Naive thymus-derived CD4-positive, alpha-beta T cell (primary cell): ENCODE data around the gene IFNA4. TPM values are rescaled to one million over a fixed set of nuclear protein-coding genes. Genes with fewer than 3 reads are reported as not detected.
"Not testable (repeated sequence)": the region's sequence is repeated elsewhere in the genome, so short reads cannot be mapped to it uniquely, and the experiment has no call there.

ENCODE experiments used
- ATAC-seq: fragments of 150-1000 bp; cut with Tn5 transposase; 2 replicates; pipeline ENCODE4 v1.10.0; 2021; ENCODE audit warnings: mild to moderate bottlenecking, moderate library complexity
- CTCF ChIA-PET: fragments of 350-600 bp; sonication (Branson Sonifier 250); formaldehyde crosslinking; loops from one replicate; lab custom pipeline; 2021; ENCODE audit warnings: antibody characterized with exemption; lab: Charles Lee
- POLR2A ChIA-PET: fragments of 350-600 bp; sonication (Branson Sonifier 250); formaldehyde crosslinking; loops from one replicate; lab custom pipeline; 2021; ENCODE audit warnings: antibody characterized with exemption, inconsistent platforms; lab: Charles Lee
- DNase-seq, 9 donors: peaks; one replicate each; pipeline versions ENCODE4 v3.0.0 to v3.0.0-alpha.2; 2020 to 2022; ENCODE audit warnings: mixed read lengths in 1 of 9
- H3K27ac ChIP-seq: one replicate; pipeline ENCODE4 v1.7.0; 2013; ENCODE audit warnings: mild to moderate bottlenecking, low read depth, low read length, moderate library complexity
- H3K27me3 ChIP-seq, 2 donors: one replicate each; pipeline ENCODE4 v1.7.0; 2013; ENCODE audit warnings: low read length in 2 of 2, mild to moderate bottlenecking in 2 of 2, moderate library complexity in 2 of 2; ENCODE audit not compliant: control insufficient read depth in 2 of 2, insufficient read depth in 2 of 2
- H3K36me3 ChIP-seq, 3 experiments: 1 replicate in 2 of 3; 2 replicates in 1 of 3; pipeline ENCODE4 v1.7.0; 2013; ENCODE audit warnings: low read length in 3 of 3, mild to moderate bottlenecking in 3 of 3, moderate library complexity in 1 of 3; ENCODE audit not compliant: insufficient read depth in 3 of 3, control insufficient read depth in 2 of 3
- H3K4me1 ChIP-seq, 2 donors: one replicate each; pipeline ENCODE4 v1.7.0; 2013; ENCODE audit warnings: low read length in 2 of 2, mild to moderate bottlenecking in 2 of 2, moderate library complexity in 1 of 2; ENCODE audit not compliant: control insufficient read depth in 2 of 2, insufficient read depth in 2 of 2
- H3K4me3 ChIP-seq: 2 replicates; pipeline ENCODE4 v1.7.0; 2013; ENCODE audit warnings: mild to moderate bottlenecking, low read length
- H3K9me3 ChIP-seq, 3 experiments: 1 replicate in 2 of 3; 2 replicates in 1 of 3; pipeline ENCODE4 v1.7.0; 2013; ENCODE audit warnings: low read length in 3 of 3; ENCODE audit not compliant: control insufficient read depth in 2 of 3
- H3K27ac Mint-ChIP-seq, 9 donors: one replicate each; pipeline ENCODE4 v1.8.0; 2020 to 2022; ENCODE audit warnings: mixed read lengths in 9 of 9, mild to moderate bottlenecking in 8 of 9, moderate library complexity in 5 of 9, inconsistent platforms in 2 of 9
- H3K27me3 Mint-ChIP-seq, 5 donors: one replicate each; pipeline ENCODE4 v1.8.0; 2021 to 2022; ENCODE audit warnings: mixed read lengths in 5 of 5, mild to moderate bottlenecking in 1 of 5
- H3K36me3 Mint-ChIP-seq, 5 donors: one replicate each; pipeline ENCODE4 v1.8.0; 2020 to 2022; ENCODE audit warnings: mixed read lengths in 5 of 5, mild to moderate bottlenecking in 3 of 5, inconsistent platforms in 1 of 5
- H3K4me1 Mint-ChIP-seq, 7 donors: one replicate each; pipeline ENCODE4 v1.8.0; 2020 to 2022; ENCODE audit warnings: mixed read lengths in 7 of 7, mild to moderate bottlenecking in 3 of 7, inconsistent platforms in 1 of 7
- H3K4me3 Mint-ChIP-seq, 10 donors: one replicate each; pipeline ENCODE4 v1.8.0; 2020 to 2022; ENCODE audit warnings: mild to moderate bottlenecking in 10 of 10, mixed read lengths in 10 of 10, moderate library complexity in 6 of 10, inconsistent platforms in 2 of 10
- H3K9me3 Mint-ChIP-seq, 11 donors: one replicate each; pipeline ENCODE4 v1.8.0; 2020 to 2022; ENCODE audit warnings: mixed read lengths in 11 of 11, mild to moderate bottlenecking in 4 of 11, inconsistent platforms in 1 of 11, moderate library complexity in 1 of 11
- intact Hi-C, 2 donors: fragments of 100-400 bp; cut with micrococcal nuclease; formaldehyde crosslinking; loops; one replicate each; pipeline ENCODE4 v1.15.1; 2023
- polyA plus RNA-seq, 2 donors: library from polyadenylated mRNA; unstranded; fragments of 300-500 nt; fragmentation: Illumina TruSeq; gene quantifications; one replicate each; pipeline ENCODE4 v1.2.3, GENCODE V29; 2021
- total RNA-seq, 6 experiments: library from RNA in 5 of 6; stranded (reverse) in 5 of 6; gene quantifications; 1 replicate in 5 of 6; 2 replicates in 1 of 6; pipeline ENCODE4 v1.2.3 and lab custom pipeline; 2021 to 2026

Gene IFNA4
- not detected for total RNA-seq
- not detected for polyA plus RNA-seq
- not detected for total RNA-seq (lab: John Stamatoyannopoulos, UW)

DNA sequence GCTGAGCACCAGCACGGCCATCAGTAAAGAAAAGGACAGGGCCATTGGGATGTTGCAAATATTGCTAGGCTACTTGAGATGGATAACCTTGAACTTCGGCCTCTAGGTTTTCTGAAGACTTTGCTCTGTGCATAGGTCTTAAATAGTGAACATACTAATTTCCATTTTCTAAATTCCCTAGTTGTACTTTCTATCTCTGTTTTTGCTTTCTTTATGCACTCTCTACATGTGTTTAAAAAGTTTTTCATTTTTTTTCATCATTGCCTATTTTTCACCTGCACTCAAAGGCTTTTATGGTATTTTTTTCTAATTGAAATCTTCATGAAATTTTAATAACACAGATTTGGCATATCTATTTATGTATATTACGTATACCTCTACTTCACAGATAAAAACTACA lies at the start of gene IFNA4:
IFNA4 (minus strand) TSS at position 101 of the 400 bp plus-strand sequence; CDS start at position 45, 56 bp downstream.
- H3K9me3 Mint-ChIP-seq, H3K36me3 Mint-ChIP-seq, H3K4me1 ChIP-seq, intact Hi-C loops, H3K27ac Mint-ChIP-seq, H3K4me3 Mint-ChIP-seq, H3K4me3 ChIP-seq, H3K36me3 ChIP-seq, DNase-seq, POLR2A ChIA-PET, ATAC-seq, H3K9me3 ChIP-seq, CTCF ChIA-PET, H3K27ac ChIP-seq, H3K27me3 ChIP-seq: not testable (repeated sequence)
- Mint-ChIP-seq H3K4me1 (peaks cover 5 to 17% (median 11%) of the 10 kb centered on the region in 7 donors), H3K27me3 (peaks cover 0 to 34% (median 0%) of the 10 kb centered on the region in 5 donors)

DNA sequence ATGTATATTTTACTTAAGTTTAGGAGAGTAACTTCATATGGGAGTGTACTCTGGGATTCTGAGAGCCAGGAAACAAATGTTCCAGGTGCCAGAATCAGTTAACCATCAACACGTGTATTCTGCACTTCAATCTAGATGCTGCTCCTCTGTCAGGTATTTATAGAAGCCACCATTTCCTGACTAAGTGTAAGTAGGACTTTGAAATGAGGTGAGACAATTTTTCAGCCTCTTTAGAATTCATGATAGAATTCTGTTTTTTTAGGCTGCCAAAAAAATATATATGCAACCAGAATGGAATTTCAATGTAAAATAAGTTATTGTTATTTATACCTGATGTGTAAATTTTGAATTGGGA lies 49.0 kb upstream of the IFNA4 start:
- peak in 1 of 9 donors; percentile 8 for DNase-seq
- ChIA-PET POLR2A (interaction anchor here (0.6 kb wide), 1 partner anchor 173 kb away, joined by 5 read pairs; no protein-coding TSS in a partner anchor), CTCF (interaction anchor here (0.8 to 1.9 kb wide), 8 partner anchors 16 to 552 kb away, joined by 3 to 10 read pairs (median 4); no protein-coding TSS in a partner anchor)
- not testable (repeated sequence) for H3K9me3 Mint-ChIP-seq, H3K4me3 ChIP-seq, H3K36me3 Mint-ChIP-seq, H3K27me3 ChIP-seq, H3K4me1 ChIP-seq, H3K27ac ChIP-seq, ATAC-seq, H3K9me3 ChIP-seq, H3K36me3 ChIP-seq
- Mint-ChIP-seq H3K27me3 (peaks cover 0 to 32% (median 5%) of the 10 kb centered on the region in 5 donors), H3K4me3 (peak overlapping the region in 7 of 10 donors; percentile 19 to 78 (median 60)), H3K27ac (peak overlapping the region in 2 of 9 donors; percentile 7 to 81), H3K4me1 (peaks cover 4 to 19% (median 12%) of the 10 kb centered on the region in 7 donors)
- intact Hi-C loops = loop anchor here in 1 of 2 donors (5.0 to 10.0 kb wide), 2 partner anchors 91 to 798 kb away; no protein-coding TSS in a partner anchor

DNA sequence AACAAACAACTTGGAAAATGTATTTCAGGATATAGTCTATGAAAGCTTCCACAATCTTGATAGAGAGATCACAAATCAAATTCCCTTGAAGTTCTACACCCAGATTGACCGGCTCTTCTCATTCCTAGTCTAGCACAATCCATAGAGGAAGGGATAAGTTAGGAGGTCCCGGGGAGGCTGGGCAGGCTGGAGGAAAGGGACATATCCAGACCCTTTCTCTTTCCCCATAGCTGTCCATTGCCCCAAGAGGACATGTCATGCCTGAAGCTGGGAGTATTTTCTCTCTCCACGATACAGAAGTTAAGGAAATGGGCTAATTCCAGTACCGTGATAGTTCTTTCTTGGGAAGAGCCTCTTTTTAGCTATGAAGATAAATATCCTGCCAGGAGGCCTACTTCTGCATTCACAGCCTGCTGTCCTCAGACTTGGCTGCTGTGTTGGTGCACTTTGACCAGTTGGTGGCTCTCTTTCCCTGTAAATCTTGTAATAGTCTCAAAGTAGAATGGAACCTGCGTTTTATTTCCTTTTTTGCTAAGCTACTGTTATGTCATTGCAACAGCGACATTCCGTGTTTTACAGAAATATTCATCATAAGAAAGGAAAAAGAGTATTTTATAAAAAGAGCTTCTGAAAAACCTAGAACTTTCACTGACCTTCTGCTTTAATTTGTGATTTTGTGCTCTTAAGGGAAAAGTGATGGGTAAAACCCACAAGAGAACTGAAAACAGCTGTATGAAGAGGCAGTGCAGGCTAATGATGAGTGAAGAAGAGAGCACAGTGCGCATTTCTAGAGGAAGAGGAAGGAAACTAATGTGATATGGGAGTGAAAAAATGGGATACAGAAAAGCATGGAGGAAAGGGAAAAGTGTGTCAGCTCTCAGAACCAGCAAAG lies 48.3 kb upstream of the IFNA4 start:
- H3K36me3 ChIP-seq, H3K27me3 ChIP-seq, H3K27ac ChIP-seq, H3K4me3 ChIP-seq, H3K4me1 ChIP-seq, H3K9me3 ChIP-seq, H3K36me3 Mint-ChIP-seq, H3K9me3 Mint-ChIP-seq: not testable (repeated sequence)
- peak overlapping the region in 9 of 10 donors; percentile 19 to 78 (median 60) for H3K4me3 Mint-ChIP-seq
- peaks cover 4 to 19% (median 12%) of the 10 kb centered on the region in 7 donors for H3K4me1 Mint-ChIP-seq
- peak in 7 of 9 donors; percentile 11 to 50 (median 34) for DNase-seq
- peaks cover 0 to 31% (median 5%) of the 10 kb centered on the region in 5 donors for H3K27me3 Mint-ChIP-seq
- peak; percentile 85 for ATAC-seq
- intact Hi-C loops = loop anchor here (1.0 to 10.0 kb wide), 7 partner anchors 92 to 1217 kb away; no protein-coding TSS in a partner anchor
- CTCF ChIA-PET = interaction anchor here (0.8 to 1.9 kb wide), 8 partner anchors 16 to 553 kb away, joined by 3 to 10 read pairs (median 4); no protein-coding TSS in a partner anchor
- peak overlapping the region in 3 of 9 donors; percentile 7 to 81 (median 79) for H3K27ac Mint-ChIP-seq
- POLR2A ChIA-PET = interaction anchor here (0.6 kb wide), 1 partner anchor 174 kb away, joined by 5 read pairs; no protein-coding TSS in a partner anchor

DNA sequence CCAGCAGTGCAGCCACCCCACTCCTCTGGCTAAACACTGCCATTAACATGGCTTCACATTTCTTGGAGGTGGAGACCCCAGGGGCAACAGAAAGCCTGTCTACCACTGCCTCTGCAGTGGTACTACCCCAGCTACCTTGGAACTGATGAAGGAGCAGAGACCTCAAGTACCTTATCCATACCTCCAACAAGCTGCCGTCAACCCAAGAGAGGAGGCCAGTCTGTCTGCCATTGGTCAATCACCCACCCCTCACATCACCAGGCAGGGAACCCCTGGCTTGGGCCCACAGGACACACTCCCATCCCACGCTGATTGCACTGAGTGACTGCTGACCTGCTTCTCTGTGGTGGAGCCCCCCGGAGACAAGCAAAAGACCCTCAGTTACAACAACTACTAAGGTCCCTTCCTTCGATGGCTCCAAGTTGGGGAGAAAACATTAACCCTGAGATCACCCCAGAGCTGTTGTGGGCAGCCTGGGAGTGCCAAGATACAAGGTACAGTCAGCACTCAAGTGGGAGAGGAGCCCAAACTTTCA lies 46.8 kb upstream of the IFNA4 start:
- H3K27me3 ChIP-seq = peaks cover 0 to 2% of the 10 kb centered on the region in 2 donors
- no peak overlapping the region for H3K4me3 Mint-ChIP-seq
- no peaks in the 10 kb centered on the region for H3K36me3 ChIP-seq
- peaks cover 0 to 25% (median 4%) of the 10 kb centered on the region in 5 donors for H3K27me3 Mint-ChIP-seq
- H3K9me3 Mint-ChIP-seq = no peaks in the 10 kb centered on the region
- no peak overlapping the region for H3K4me3 ChIP-seq
- H3K27ac Mint-ChIP-seq = no peak overlapping the region
- ChIA-PET CTCF (no interaction called here), POLR2A (no interaction called here)
- H3K27ac ChIP-seq = no peak overlapping the region
- ATAC-seq (no peak), DNase-seq (no peak)
- H3K36me3 Mint-ChIP-seq = no peaks in the 10 kb centered on the region
- peaks cover 4 to 19% (median 12%) of the 10 kb centered on the region in 7 donors for H3K4me1 Mint-ChIP-seq
- H3K4me1 ChIP-seq = peaks cover 0 to 5% of the 10 kb centered on the region in 2 donors
- H3K9me3 ChIP-seq = no peaks in the 10 kb centered on the region
- intact Hi-C loops = loop anchor here in 1 of 2 donors (10.0 kb wide), 1 partner anchor 801 kb away; no protein-coding TSS in a partner anchor

DNA sequence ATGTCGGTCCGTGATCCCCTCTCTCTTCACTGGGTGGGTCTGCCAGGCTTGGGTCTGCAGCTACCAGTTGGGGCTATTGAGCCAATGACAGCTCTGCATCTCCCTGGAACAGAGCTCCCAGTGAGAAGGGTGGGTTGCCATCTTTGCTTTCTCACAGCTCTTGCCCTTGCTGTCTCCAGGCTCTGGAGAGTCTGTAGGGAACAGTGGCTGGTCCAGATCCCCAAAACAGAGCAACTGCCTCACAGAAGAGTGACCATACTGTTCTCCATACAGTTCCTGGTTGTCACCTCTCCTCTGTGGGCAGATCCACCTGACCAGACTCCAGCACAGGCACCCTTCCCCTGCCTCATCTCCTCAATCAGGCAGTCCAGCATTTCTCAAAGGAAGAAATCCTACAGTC lies 45.9 kb upstream of the IFNA4 start:
- no peaks in the 10 kb centered on the region for H3K9me3 Mint-ChIP-seq
- no peaks in the 10 kb centered on the region for H3K36me3 Mint-ChIP-seq
- Histone ChIP-seq H3K27ac (no peak overlapping the region), H3K36me3 (no peaks in the 10 kb centered on the region), H3K27me3 (no peaks in the 10 kb centered on the region), H3K4me3 (no peak overlapping the region), H3K4me1 (peaks cover 0 to 5% of the 10 kb centered on the region in 2 donors), H3K9me3 (no peaks in the 10 kb centered on the region)
- H3K4me1 Mint-ChIP-seq = peaks cover 4 to 19% (median 12%) of the 10 kb centered on the region in 7 donors
- H3K27me3 Mint-ChIP-seq = peaks cover 0 to 21% (median 1%) of the 10 kb centered on the region in 5 donors
- ChIA-PET POLR2A (no interaction called here), CTCF (no interaction called here)
- H3K27ac Mint-ChIP-seq = no peak overlapping the region
- intact Hi-C loops = loop anchor here in 1 of 2 donors (10.0 kb wide), 1 partner anchor 802 kb away; no protein-coding TSS in a partner anchor
- DNase-seq (no peak), ATAC-seq (no peak)
- H3K4me3 Mint-ChIP-seq = no peak overlapping the region

DNA sequence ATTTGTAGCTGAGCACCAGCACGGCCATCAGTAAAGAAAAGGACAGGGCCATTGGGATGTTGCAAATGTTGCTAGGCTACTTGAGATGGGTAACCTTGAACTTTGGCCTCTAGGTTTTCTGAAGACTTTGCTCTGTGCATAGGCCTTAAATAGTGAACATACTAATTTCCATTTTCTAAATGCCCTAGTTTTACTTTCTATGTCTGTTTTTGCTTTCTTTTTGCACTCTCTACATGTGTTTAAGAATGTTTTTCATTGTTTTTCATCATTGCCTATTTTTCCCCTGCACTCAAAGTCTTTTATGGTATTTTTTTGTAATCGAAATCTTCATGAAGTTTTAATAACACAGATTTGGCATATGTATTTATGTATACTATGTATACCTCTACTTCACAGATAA lies 40.7 kb upstream of the IFNA4 start, which contains the start of gene IFNA17:
IFNA17 (minus strand) TSS at position 101 of the 400 bp plus-strand sequence; CDS start at position 52, 49 bp downstream.
- H3K4me3 Mint-ChIP-seq = no peak within 1 kb of the TSS
- no peak for ATAC-seq
- no peaks in the 10 kb centered on the region for H3K27me3 ChIP-seq
- CTCF ChIA-PET = interaction anchor here (0.7 kb wide), 1 partner anchor 97 kb away, joined by 4 read pairs; no protein-coding TSS in a partner anchor
- peaks cover 0 to 21% (median 11%) of the 10 kb centered on the region in 5 donors for H3K27me3 Mint-ChIP-seq
- no peak for DNase-seq
- intact Hi-C loops = no loop called here
- POLR2A ChIA-PET = no interaction called here
- H3K36me3 Mint-ChIP-seq = no peaks in the 10 kb centered on the region
- H3K36me3 ChIP-seq = no peaks in the 10 kb centered on the region
- H3K4me1 ChIP-seq = no peaks in the 10 kb centered on the region
- H3K9me3 Mint-ChIP-seq = no peaks in the 10 kb centered on the region
- no peaks in the 10 kb centered on the region for H3K9me3 ChIP-seq
- no peak within 1 kb of the TSS for H3K4me3 ChIP-seq
- no peak within 1 kb of the TSS for H3K27ac ChIP-seq
- no peaks in the 10 kb centered on the region for H3K4me1 Mint-ChIP-seq
- H3K27ac Mint-ChIP-seq = no peak within 1 kb of the TSS
